ENCODE data around the gene FRMPD1. TPM values are rescaled to one million over a fixed set of nuclear protein-coding genes. Genes with fewer than 3 reads are reported as not detected.
A peak's percentile ranks its signal among the peaks of the same experiment; 100 is the strongest.

Gene FRMPD1
- total RNA-seq, 2 donors from 2014 or later, result 0.33 to 0.55 TPM

GRCh38 chr9:37784616-37785483 lies 134.1 kb downstream of the FRMPD1 start, which contains the start of gene EXOSC3:
TSS of gene EXOSC3 (minus strand) at chr9:37785064. CDS start at chr9:37785044, 20 bp downstream.
- H3K4me1 Mint-ChIP-seq, result peaks cover 5% of the 10 kb centered on the region
- 0 to 1% methylated on average over 49 to 73 of the region's 73 CpGs for WGBS, 2 experiments (ENCODE audit: insufficient coverage in 1 of 2, insufficient read length in 1 of 2)
- TF ChIP-seq CTCF (conservative IDR thresholded peaks at IDR 0.05), result no peak
- peaks cover 8% of the 10 kb centered on the region for H3K27me3 ChIP-seq (ENCODE audit: control insufficient read depth, insufficient read depth, low read length, poor library complexity, severe bottlenecking)
- H3K36me3 Mint-ChIP-seq (ENCODE audit: low read depth), result peaks cover 32% of the 10 kb centered on the region
- peak within 1 kb of the TSS; percentile 92 for H3K27ac Mint-ChIP-seq
- H3K27me3 Mint-ChIP-seq (ENCODE audit: insufficient read depth), result peaks cover 33% of the 10 kb centered on the region
- H3K4me3 Mint-ChIP-seq, result peak within 1 kb of the TSS; percentile 96
- no peak within 1 kb of the TSS for H3K27ac ChIP-seq (ENCODE audit: low read depth, low read length)
- H3K4me3 ChIP-seq (ENCODE audit: low read length), result peak within 1 kb of the TSS; percentile 88
- peak within 1 kb of the TSS; percentile 48 for H3K9ac ChIP-seq (ENCODE audit: extremely low read depth, low read length, poor library complexity, severe bottlenecking)
- H3K36me3 ChIP-seq (ENCODE audit: control insufficient read depth, insufficient read depth, low read length), result peaks cover 36% of the 10 kb centered on the region
- peak; percentile 96 for DNase-seq
- no peaks in the 10 kb centered on the region for H3K4me1 ChIP-seq (ENCODE audit: control insufficient read depth, insufficient read depth, low read length)
- no peaks in the 10 kb centered on the region for H3K9me3 Mint-ChIP-seq
- H3K9me3 ChIP-seq (ENCODE audit: control insufficient read depth, low read length), result no peaks in the 10 kb centered on the region

- Mint-ChIP-seq H3K27me3 (ENCODE audit: insufficient read depth) (peaks cover 44% of the 10 kb centered on the region), H3K4me3 (no peak overlapping the region)
- DNase-seq, result peak; percentile 79
These were observed 136.3 kb downstream of the FRMPD1 start for GRCh38 chr9:37787059-37787458.

GRCh38 chr9:37788332-37788731 lies 137.6 kb downstream of the FRMPD1 start:
- no peak overlapping the region for H3K4me3 Mint-ChIP-seq
- DNase-seq, result no peak
- no peaks in the 10 kb centered on the region for H3K9me3 ChIP-seq (ENCODE audit: control insufficient read depth, low read length)
- H3K27me3 ChIP-seq (ENCODE audit: control insufficient read depth, insufficient read depth, low read length, poor library complexity, severe bottlenecking), result peaks cover 8% of the 10 kb centered on the region
- no peak overlapping the region for H3K4me3 ChIP-seq (ENCODE audit: low read length)
- no peaks in the 10 kb centered on the region for H3K4me1 ChIP-seq (ENCODE audit: control insufficient read depth, insufficient read depth, low read length)
- H3K9ac ChIP-seq (ENCODE audit: extremely low read depth, low read length, poor library complexity, severe bottlenecking), result no peak overlapping the region
- no peaks in the 10 kb centered on the region for H3K4me1 Mint-ChIP-seq
- TF ChIP-seq CTCF (conservative IDR thresholded peaks at IDR 0.05), result no peak
- peaks cover 47% of the 10 kb centered on the region for H3K27me3 Mint-ChIP-seq (ENCODE audit: insufficient read depth)
- H3K9me3 Mint-ChIP-seq, result no peaks in the 10 kb centered on the region
- no peak overlapping the region for H3K27ac ChIP-seq (ENCODE audit: low read depth, low read length)
- no peak overlapping the region for H3K27ac Mint-ChIP-seq
- peaks cover 2% of the 10 kb centered on the region for H3K36me3 ChIP-seq (ENCODE audit: control insufficient read depth, insufficient read depth, low read length)
- WGBS, 2 experiments (ENCODE audit: insufficient coverage in 1 of 2, insufficient read length in 1 of 2), result 84 to 87% methylated on average over 5 to 6 of the region's 6 CpGs
- H3K36me3 Mint-ChIP-seq (ENCODE audit: low read depth), result peaks cover 1% of the 10 kb centered on the region

More at GRCh38 chr9:37787059-37787458, 136.3 kb downstream of the FRMPD1 start:
- Histone ChIP-seq H3K36me3 (ENCODE audit: control insufficient read depth, insufficient read depth, low read length) (peaks cover 14% of the 10 kb centered on the region), H3K27ac (ENCODE audit: low read depth, low read length) (no peak overlapping the region), H3K27me3 (ENCODE audit: control insufficient read depth, insufficient read depth, low read length, poor library complexity, severe bottlenecking) (peaks cover 8% of the 10 kb centered on the region), H3K4me3 (ENCODE audit: low read length) (no peak overlapping the region), H3K9ac (ENCODE audit: extremely low read depth, low read length, poor library complexity, severe bottlenecking) (no peak overlapping the region), H3K9me3 (ENCODE audit: control insufficient read depth, low read length) (no peaks in the 10 kb centered on the region), H3K4me1 (ENCODE audit: control insufficient read depth, insufficient read depth, low read length) (no peaks in the 10 kb centered on the region)
- Mint-ChIP-seq H3K4me1 (peaks cover 5% of the 10 kb centered on the region), H3K36me3 (ENCODE audit: low read depth) (peaks cover 12% of the 10 kb centered on the region), H3K9me3 (no peaks in the 10 kb centered on the region), H3K27ac (no peak overlapping the region)
- WGBS, 2 experiments (ENCODE audit: insufficient coverage in 1 of 2, insufficient read length in 1 of 2), result 96 to 97% methylated on average over 18 to 45 of the region's 45 CpGs
- TF ChIP-seq CTCF (conservative IDR thresholded peaks at IDR 0.05), result peak; percentile 38

Measured in endodermal cell (in vitro differentiated cells).